Stimulated activated CD4-positive, alpha-beta T cell treated with anti-CD3 and anti-CD28 coated beads, Interleukin-4, amount 100 ng/mL, for 1 hour (primary cell): ENCODE results near the gene BICRAL.
A peak's percentile ranks its signal among the peaks of the same experiment; 100 is the strongest.
"Not testable (repeated sequence)": the region's sequence is repeated elsewhere in the genome, so short reads cannot be mapped to it uniquely, and the experiment has no call there.

Source experiments
- DNase-seq: peaks from one replicate; pipeline ENCODE4 v3.0.0-alpha.2; 2020

The BICRAL gene

DNA sequence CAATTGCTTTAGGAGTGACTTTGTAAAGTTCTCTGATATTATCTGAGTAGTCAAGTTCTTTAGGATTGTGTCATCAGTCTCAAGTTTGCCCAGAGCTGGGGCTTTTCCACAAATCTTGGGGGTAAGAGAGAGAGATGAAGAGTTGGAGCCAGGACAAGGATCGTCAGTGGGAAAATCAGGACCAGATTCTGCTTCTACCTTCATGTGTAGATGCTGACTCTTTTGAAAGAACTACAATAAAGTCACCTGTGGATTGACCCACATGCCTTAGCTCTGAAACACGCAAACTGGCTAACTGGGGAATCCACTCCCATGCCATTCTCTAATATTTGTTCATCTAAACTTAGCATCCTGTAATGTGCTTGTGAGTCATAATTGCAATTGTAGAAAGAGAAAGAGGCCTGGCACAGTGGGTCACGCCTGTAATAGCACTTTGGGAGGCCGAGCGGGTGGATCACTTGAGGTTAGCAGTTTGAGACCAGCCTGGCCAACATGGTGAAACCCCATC lies 15.6 kb upstream of the BICRAL start:
- DNase-seq, result no peak

GRCh38 chr6:42769051-42769450 lies 12.8 kb upstream of the BICRAL start:
- DNase-seq, result no peak

GRCh38 chr6:42769836-42770235 lies 12.0 kb upstream of the BICRAL start:
- no peak for DNase-seq

DNA sequence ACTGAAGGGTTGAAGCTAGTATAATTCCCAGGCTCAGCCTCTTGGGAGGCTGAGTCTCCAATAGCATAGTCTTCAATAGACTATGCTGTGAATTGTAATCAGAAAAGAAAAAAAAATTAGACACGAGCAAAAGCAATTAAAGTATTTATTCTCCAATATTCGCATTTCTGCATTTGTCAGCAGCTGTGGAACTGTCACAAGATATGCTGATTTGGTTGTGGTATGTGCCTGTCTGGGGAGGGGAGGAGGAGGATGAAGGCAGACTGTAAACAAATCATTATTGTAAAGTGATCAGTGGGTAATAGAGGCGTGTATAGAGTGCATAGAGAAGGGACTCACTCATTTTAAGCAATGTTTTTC lies 10.1 kb upstream of the BICRAL start:
- DNase-seq, result no peak

DNA sequence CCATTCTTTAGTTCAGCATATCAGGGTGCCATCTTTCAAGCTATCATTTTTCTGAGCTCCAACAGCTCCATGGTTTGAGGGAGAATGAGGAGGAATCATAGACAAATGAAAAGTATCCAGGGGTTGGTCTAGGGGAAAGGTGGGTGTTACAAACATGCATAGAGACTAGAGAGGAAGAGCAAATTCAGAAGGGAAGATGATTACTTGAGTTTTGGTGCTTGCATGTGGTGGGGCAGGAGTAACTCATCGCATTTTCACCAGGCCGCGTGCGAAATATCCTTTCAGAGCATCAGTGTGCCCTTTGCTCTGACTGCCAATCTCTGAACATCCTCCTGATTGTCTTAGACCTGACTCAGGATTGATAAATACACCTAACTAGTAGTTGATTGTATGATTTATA lies 7.7 kb upstream of the BICRAL start:
- peak; percentile 32 for DNase-seq

DNA sequence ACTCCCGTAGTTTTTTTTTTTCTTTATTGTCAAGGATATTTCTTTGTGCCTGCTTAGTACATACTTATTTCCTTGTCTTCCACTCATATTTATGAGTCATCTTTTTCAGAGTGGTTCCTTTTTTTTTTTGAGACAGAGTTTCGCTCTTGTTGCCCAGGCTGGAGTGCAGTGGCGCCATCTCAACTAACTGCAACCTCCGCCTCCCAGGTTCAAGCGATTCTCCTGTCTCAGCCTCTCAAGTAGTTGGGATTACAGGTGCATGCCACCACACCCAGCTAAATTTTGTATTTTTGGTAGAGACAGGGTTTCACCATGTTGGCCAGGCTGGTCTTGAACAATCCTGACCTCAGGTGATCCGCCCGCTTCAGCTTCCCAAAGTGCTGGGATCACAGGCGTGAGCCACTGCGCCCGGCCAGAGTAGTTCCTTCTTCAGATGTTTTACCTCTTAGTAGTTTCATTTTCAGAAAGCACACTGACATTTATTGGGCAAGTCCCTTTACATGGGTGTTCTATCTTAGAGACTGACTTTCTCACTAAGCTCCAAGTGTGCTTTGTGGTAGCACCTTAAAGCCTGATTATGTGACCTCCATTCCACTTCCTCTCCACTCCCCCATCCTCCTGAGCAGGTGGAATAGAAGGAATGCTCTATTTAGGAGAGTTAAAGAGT lies 6.9 kb upstream of the BICRAL start:
- peak; percentile 50 for DNase-seq

DNA sequence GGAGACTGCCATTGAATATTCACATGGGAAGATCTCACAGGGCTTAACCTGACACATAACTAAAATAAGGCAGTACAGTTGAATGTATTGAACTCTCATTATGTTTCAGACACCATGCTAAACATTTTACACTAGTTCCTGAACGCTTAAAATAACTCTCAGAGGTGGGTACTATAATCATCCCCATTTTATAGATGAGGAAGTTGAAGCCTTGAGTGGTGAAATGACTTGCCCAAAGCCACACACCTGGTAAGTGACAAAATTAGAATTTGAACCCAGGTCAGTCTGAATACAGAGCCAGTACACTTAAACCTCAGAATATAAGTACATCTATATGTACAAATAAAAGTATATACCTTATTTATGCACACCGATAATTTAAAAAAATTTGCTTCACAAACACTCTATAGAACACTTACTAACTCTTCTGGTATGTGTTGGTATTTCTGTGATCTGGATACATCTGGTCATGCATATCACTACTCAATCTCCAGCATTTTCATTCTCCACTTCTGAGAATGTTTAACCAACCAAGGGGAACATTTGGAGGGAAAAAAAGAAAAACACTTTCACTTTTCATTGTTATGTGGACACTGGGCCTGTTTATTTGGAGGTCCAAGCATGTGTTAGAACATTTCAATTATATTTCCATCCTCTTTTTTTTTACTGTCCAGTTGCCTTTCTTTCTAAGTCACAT lies 4.6 kb upstream of the BICRAL start:
- DNase-seq, result no peak

DNA sequence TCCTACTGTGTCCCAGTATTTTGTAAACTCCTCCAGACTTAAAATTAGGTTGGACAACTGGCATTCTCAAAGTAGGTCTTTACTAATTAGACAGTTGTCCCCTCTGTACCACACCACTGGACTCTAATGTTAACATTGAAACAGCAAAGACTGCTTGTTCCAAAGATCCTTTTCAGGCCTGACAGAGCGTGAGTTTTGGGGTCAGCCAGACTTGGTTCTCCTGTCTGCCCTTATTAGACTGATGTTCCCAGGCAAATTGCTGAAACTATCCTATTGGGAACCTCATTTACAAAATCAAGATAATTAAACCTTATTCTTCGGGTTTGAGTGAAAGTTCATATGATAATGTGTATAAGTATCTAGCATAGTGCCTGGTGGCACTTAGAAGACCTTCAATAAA lies 3.7 kb upstream of the BICRAL start:
- DNase-seq, result no peak

GRCh38 chr6:42779521-42779920 lies 2.3 kb upstream of the BICRAL start:
- DNase-seq, result no peak

GRCh38 chr6:42781546-42781795 lies 381 bp upstream of the BICRAL start:
- no peak for DNase-seq

- DNase-seq, result peak; percentile 73
These were observed 881 bp downstream of the BICRAL start for GRCh38 chr6:42782689-42783176.

GRCh38 chr6:42783177-42783875 lies 1.5 kb downstream of the BICRAL start:
- DNase-seq, result peak; percentile 75

DNA sequence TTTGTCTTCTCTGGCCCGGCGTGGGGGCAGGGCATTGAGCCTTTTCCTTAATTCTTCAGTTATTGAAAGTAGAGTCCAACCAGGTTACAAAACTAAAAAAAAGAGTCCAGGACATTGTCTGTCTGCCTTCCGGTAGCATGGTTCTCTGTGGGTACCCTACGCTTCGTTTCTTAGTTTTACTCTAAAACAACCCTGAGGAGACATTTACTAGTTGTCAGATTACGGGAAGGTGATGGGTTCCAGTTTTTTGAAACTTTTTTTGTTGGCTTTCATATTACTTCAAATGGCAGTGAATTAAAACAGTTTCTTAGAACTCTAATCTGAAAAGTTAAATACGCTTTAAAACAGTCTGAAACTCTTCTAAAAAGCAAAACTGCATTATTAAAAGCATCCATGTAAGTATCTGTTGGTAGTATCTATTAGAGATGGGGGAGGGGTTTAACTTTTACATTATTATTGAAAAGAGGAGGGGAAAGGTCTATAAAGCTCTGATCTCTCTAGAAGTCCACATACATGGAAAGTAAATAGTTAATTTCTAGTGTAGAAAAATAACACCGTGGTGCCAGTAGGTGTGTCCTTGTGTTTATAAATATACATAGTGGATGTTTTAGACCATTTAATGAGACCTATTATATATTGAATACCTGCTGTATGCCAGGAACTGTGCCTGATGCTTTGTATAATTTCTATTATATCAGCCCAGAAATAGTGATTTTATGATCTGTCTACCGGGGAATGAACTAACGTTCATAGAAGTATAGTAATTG lies 2.2 kb downstream of the BICRAL start:
- no peak for DNase-seq

GRCh38 chr6:42784717-42785498 lies 3.1 kb downstream of the BICRAL start:
- DNase-seq, result no peak

DNA sequence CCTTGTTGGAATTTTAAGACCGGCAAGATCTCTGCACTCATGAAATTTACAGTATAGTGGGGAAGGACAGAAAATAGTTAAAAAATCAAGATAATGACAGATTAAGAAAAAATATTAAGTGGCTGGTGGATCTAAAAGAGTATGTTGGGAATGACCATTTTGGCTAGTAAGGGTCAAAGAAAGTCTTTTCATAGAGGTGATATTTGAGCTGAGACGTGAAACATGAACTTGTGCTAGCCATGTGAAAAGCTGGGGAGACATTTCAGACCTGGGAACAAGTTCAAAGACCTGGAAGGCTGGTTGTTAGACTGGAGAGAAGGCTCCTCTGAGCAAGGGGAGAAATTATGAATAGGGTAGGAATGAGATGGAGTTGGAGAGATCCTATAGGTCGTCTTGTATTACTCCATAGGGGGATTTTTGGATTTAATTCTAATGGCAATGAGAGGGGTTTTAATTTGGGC lies 4.7 kb downstream of the BICRAL start:
- DNase-seq, result no peak

DNA sequence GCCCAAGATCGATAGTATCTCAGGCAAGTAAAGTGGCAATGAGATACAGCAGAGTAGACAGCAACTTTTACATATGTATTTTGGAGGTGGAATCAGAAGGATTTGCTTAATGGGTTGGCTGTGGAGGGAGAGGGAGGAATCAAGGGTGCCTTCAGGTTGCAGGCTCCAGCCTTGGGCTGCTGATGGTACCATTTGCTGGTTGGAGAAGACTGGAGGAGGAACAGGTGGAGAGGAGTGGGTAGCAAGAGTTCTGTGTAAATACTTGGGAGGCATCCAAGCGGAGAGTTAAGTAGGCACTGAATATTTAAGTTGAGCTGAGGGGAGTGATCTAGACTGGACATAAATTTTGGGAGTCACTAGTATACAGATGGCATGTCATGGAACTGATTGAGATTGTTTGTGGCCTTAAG lies 5.2 kb downstream of the BICRAL start:
- no peak for DNase-seq

DNA sequence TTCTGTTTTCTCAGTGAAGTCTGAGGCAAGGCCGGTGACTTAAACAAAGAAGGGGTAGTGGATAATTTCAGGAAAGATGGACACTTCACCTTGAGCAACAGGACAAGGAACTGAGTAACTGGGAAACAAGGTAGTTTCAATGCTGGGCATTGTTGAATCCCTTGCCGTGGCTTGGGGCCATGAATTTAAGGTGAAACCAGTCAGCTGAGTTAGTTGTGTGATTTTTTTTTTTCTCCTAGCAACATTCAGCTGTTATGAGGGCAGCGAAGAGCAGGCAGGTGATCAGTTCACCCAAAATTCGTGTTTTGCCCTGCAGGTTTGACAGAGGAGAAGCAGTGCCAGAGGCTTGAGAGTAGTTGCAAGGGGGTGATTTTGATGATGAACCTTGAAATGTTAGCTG lies 6.8 kb downstream of the BICRAL start:
- DNase-seq, result no peak

DNA sequence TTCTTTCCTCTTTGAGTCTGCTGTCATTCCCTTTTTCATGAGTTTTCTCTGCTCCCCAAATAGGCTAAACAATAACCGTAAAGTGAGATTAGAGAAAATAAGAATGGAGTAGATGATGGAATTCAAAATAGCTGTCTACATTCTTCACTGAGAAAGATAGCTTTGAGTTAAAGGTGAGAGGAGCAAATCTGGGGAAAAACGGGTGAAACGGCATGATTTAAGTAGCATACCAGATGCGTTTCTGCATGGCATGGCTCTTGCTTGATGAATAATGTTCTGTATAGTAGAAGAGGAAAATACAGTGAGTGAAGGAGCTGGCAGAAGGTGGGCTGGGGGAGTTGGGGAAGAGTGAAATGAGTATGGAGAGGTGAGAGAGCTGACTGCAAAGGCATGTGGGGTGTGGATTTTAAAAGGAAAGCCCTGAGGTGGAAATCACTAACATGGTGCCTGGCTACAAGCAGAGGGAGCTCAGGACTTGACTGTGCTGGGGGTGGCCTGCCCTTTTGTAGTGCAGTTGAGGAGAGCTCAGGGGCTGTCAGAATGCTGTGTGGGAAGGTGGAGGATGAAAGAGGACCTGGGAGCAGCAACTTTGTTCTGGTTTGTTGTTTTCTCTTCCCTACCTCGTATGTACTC lies 8.8 kb downstream of the BICRAL start:
- no peak for DNase-seq

DNA sequence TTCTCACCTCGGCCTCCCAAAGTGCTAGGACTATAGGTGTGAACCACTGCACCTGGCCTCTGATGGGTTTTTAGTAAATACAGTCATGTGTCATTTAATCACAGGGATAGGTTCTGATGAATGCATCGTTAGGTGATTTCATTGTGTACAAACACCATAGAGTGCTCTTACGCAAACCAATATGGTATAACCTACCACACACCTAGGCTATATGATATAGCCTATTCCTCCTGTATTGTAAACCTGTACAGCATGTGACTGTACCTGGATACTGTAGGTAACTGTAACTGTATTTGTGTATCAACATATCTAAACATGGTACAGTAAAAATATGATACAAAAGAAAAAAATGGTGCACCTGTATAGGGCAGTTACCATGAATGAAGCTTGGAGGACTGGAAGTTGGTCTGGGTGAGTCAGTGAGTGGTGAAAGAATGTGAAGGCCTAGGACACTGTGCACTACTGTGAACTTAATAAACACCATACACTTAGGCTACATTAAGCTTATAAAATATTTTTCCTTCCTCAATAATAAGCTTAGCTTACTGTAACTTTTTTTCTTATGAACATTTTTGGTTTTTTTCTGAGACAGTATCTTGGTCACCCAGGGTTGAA lies 10.0 kb downstream of the BICRAL start:
- no peak for DNase-seq

- no peak for DNase-seq
These were observed 13.8 kb downstream of the BICRAL start for GRCh38 chr6:42795651-42796050.

- DNase-seq, result no peak
These were observed 14.3 kb downstream of the BICRAL start for GRCh38 chr6:42796171-42796570.

DNA sequence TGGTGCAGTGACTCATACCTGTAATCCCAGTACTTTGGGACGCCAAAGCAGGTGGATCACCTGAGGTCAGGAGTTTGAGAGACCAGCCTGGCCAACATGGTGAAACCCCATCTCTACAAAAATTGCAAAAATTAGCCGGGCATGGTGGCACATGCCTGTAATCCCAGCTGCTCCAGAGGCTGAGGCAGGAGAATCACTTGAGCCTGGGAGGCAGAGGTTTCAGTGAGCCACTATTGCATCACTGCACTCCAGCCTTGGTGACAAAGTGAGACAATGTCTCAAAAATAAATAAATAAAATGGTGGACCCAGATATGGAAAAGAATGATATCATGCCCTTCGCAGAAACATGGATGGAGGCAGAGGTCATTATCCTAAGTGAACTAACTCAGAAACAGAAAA lies 15.8 kb downstream of the BICRAL start:
- DNase-seq, result not testable (repeated sequence)
